ENCODE data around the gene LRBA. TPM values are rescaled to one million over a fixed set of nuclear protein-coding genes. Genes with fewer than 3 reads are reported as not detected.

The LRBA gene
- total and polyA plus RNA-seq, 9 of the 15 experiments (the other 6 are each of a cell fraction or from before 2014, with no cell fraction given), result 24.2 to 88.7 (median 59.7) TPM

- Histone ChIP-seq H3K4me3 (no peak overlapping the region), H2AFZ (ENCODE audit: low read depth, low read length) (no peak overlapping the region), H3K27me3 (ENCODE audit: control insufficient read depth in 2 of 2, insufficient read depth in 2 of 2, low read length in 2 of 2) (peaks cover 8 to 16% of the 10 kb centered on the region in 2 experiments; a peak in 3 of 5 replicates), H3K9me3 (replicated peaks; ENCODE audit: control insufficient read depth, insufficient read depth, low read depth, low read length) (no peaks in the 10 kb centered on the region), H3K4me1 (replicated peaks in 1 of 2; ENCODE audit: control insufficient read depth in 2 of 2, insufficient read depth in 2 of 2, low read length in 2 of 2) (no peaks in the 10 kb centered on the region), H4K20me1 (replicated peaks; ENCODE audit: control insufficient read depth, insufficient read depth, low read length) (no peaks in the 10 kb centered on the region), H3K9me1 (ENCODE audit: control insufficient read depth, insufficient read depth, low read length) (no peaks in the 10 kb centered on the region), H3K9ac (ENCODE audit: insufficient read depth in 1 of 2, low read depth in 2 of 2, low read length in 2 of 2) (no peak overlapping the region), H3K36me3 (ENCODE audit: control insufficient read depth, insufficient read depth, low read length) (no peaks in the 10 kb centered on the region), H3K79me2 (ENCODE audit: control insufficient read depth, insufficient read depth, low read length) (no peaks in the 10 kb centered on the region), H3K27ac (ENCODE audit: extremely low read depth, low read depth, low read length) (no peak overlapping the region), H3K4me2 (ENCODE audit: insufficient read depth, low read length) (no peak overlapping the region)
- FAIRE-seq (no peak), DNase-seq (ENCODE audit: extremely low read depth in 1 of 4, low spot score in 3 of 4) (no peak), ATAC-seq (no peak)
- intact Hi-C loops (cut with micrococcal nuclease) (no loop called here), in situ Hi-C loops (cut with MboI) (no loop called here)
- 0% methylated on average over 1 of the region's 1 CpG for WGBS (ENCODE audit: insufficient coverage, low coverage, missing lambda C conversion rate)
- ChIA-PET CTCF (ENCODE audit: low intra/inter-chr PET ratio) (no interaction called here), POLR2A (no interaction called here)
- no TSS peak for BruUV-seq (replicated peaks)
- TF ChIP-seq FOSL1 (tag; conservative IDR thresholded peaks at IDR 0.05) (peak; percentile 42; the same call in 1 of the 2 replicates), GTF2A2 (tag; IDR thresholded peaks at IDR 0.05) (no peak)
Observed at GRCh38 chr4:150229520-150229919, 785.6 kb downstream of the LRBA start.

GRCh38 chr4:150224896-150225591, 790.0 kb downstream of the LRBA start:
- Histone ChIP-seq H3K27me3 (ENCODE audit: control insufficient read depth in 2 of 2, insufficient read depth in 2 of 2, low read length in 2 of 2) (peaks cover 8 to 13% of the 10 kb centered on the region in 2 experiments; a peak in 3 of 5 replicates), H3K4me2 (ENCODE audit: insufficient read depth, low read length) (no peak overlapping the region), H3K36me3 (ENCODE audit: control insufficient read depth, insufficient read depth, low read length) (no peaks in the 10 kb centered on the region), H2AFZ (ENCODE audit: low read depth, low read length) (no peak overlapping the region), H3K4me3 (no peak overlapping the region), H3K79me2 (ENCODE audit: control insufficient read depth, insufficient read depth, low read length) (no peaks in the 10 kb centered on the region), H3K27ac (ENCODE audit: extremely low read depth, low read depth, low read length) (no peak overlapping the region), H3K4me1 (replicated peaks in 1 of 2; ENCODE audit: control insufficient read depth in 2 of 2, insufficient read depth in 2 of 2, low read length in 2 of 2) (no peaks in the 10 kb centered on the region), H3K9me3 (replicated peaks; ENCODE audit: control insufficient read depth, insufficient read depth, low read depth, low read length) (no peaks in the 10 kb centered on the region), H3K9me1 (ENCODE audit: control insufficient read depth, insufficient read depth, low read length) (no peaks in the 10 kb centered on the region), H3K9ac (ENCODE audit: insufficient read depth in 1 of 2, low read depth in 2 of 2, low read length in 2 of 2) (no peak overlapping the region), H4K20me1 (replicated peaks; ENCODE audit: control insufficient read depth, insufficient read depth, low read length) (no peaks in the 10 kb centered on the region)
- in situ Hi-C loops (cut with MboI), result loop anchor here (25.0 kb wide), 1 partner anchor 238 kb away; no protein-coding TSS in a partner anchor
- BruUV-seq (replicated peaks), result no TSS peak
- FAIRE-seq, result no peak
- intact Hi-C loops (cut with micrococcal nuclease), result no loop called here
- TF ChIP-seq ZBTB9 (CRISPR knock-in tag; IDR thresholded peaks at IDR 0.05) (no peak), SP1 (CRISPR knock-in tag; IDR thresholded peaks at IDR 0.05) (no peak), HEY1 (CRISPR knock-in tag; IDR thresholded peaks at IDR 0.05; ENCODE audit: borderline replicate concordance) (no peak), ZNF354B (CRISPR knock-in tag; IDR thresholded peaks at IDR 0.05) (no peak)
- WGBS (ENCODE audit: insufficient coverage, low coverage, missing lambda C conversion rate), result under 1% methylated on average over 6 of the region's 6 CpGs
- ChIA-PET CTCF (ENCODE audit: low intra/inter-chr PET ratio) (no interaction called here), POLR2A (interaction anchor here (1.5 kb wide), 1 partner anchor 9 kb away, joined by 4 read pairs; no protein-coding TSS in a partner anchor)
- peak; percentile 48; the same call in 1 of the 3 replicates for ATAC-seq
- no peak for DNase-seq (ENCODE audit: extremely low read depth in 1 of 4, low spot score in 3 of 4)

All from K562 (cell line).